Amygdala (tissue), 56 donors: ENCODE results near the gene RFX8.
"Not testable (repeated sequence)": the region's sequence is repeated elsewhere in the genome, so short reads cannot be mapped to it uniquely, and the experiment has no call there.

Experiments used
- DNase-seq, 56 donors: peaks; one replicate each; lab custom pipeline; 2025; lab: John Stamatoyannopoulos, UW

Gene RFX8

DNA sequence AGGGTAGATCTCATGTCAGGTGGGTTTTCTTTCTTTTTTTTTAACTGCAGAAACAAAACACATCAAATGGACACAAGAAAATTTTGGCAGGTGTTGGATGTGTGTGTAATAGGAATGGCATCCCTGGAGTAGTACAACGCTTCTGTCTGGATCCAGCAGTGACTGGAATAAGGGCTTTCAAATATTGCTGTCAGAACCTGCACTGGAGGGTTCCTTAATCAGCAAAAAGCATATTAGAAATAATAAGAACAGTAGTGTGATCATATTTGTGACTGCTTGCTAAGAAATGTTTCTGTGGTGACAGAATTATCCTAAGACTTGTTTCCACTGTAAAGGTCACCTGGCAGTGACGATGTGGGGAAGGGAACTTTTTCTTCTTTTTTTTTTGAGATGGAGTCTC, 118.4 kb downstream of the RFX8 start:
- DNase-seq = no peak

DNA sequence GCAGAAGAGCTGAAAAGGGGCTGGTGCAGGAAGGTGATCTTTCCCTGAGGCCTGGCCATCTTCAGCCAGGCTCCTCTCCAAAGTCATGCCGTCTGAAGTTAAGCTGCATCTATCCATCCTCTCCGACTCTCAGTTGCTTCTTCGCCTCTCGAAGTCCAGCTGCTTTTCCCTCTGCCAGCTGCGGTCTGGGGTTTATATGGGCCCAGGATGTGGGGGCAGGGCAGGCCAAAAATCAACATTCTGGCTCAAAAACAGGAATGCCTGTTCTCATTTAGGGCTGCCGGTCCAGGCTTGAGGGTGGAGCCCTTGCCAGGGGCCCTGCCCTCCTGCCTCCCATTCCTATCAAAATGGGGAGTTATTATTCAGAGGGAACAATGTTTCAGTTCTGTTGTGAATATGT, 118.9 kb downstream of the RFX8 start:
- no peak for DNase-seq

DNA sequence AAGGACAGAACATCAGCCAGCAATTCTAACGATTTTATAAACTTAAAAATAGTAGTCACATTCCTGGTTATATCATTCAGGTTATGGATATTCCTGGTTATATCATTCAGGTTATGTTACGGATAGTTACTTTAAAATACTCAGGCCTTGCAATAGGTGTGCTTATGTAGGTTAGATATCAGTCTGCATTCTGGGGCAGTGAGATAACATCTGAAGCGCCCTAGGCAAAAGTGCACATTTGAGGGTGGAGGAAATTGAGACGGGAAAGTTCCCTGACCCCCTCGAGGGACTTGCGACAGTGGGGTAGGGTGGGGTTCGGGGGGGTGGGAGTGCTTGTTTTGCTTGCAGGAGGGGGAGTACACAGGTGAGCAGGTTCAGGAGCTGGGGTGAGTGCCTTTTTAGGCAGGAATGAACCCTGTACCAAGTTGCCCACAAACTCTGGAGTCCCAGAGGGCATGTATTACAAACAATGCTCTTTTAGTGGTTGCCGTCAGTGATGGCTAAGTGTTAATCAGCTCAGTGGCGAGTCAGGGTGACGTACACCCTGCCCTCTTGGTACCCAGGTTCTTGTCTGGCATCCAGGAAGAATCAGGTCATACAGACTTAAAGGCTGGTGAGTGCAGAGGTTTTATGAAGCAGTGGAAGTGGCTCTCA, 119.4 kb downstream of the RFX8 start:
- DNase-seq = no peak

DNA sequence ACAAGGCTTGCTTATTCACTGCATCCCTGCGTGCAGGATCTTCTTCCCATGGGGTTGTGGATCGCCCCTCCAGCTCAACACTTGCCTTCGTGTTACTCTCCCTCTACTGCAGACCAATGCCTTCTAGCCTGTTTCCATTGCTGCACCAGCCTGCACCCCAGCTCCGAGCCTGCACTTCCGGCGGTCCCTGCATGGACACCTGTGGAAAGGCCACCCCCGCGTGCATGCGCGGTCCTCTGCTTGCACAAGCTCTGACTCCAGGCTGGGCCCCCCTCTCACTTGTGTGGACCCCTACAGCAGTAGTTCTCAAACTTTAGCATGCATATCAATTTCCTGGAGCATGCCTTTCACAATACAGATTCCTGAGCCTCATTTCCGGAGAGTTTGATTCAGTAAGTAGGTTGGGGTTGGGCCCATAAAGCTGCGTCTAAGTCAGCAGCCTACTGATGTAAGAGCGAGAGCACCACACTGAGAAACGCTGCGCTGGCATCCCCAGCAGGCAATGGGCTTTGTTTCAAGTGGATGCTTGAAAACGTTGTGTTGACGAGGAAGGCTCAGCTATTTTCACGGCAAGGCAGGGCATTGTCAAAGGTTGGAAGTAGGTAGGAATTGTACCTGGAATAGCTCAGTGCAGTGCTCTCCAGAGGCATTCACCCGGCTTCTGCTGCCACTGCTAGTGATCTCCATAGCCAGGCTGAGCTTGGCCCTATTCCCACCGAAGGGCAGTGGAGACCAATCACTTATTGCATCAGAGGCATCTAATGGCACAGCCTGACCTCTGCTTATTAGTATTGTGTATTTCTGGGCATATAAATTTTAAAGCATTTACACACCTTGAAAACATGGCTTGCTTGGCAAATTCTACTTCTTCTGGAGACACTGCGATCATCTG, 120.2 kb downstream of the RFX8 start:
- no peak for DNase-seq

DNA sequence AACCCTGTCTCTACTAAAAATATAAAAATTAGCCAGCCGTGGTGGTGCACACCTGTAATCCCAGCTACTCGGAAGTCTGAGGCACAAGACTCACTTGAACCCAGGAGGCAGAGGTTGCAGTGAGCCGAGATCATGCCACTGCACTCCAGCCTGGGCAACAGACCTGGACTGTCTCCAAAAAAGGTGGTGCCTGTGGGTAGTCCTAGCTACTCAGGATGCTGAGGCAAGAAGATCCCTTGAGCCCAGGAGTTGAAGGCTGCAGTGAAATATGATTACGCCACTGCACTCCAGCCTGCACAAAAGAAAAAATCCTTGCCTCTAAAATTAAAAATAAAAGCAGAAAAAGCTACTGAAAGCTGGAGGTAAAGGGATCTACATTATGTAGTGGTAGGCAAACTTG, 122.3 kb downstream of the RFX8 start:
- DNase-seq = not testable (repeated sequence)

DNA sequence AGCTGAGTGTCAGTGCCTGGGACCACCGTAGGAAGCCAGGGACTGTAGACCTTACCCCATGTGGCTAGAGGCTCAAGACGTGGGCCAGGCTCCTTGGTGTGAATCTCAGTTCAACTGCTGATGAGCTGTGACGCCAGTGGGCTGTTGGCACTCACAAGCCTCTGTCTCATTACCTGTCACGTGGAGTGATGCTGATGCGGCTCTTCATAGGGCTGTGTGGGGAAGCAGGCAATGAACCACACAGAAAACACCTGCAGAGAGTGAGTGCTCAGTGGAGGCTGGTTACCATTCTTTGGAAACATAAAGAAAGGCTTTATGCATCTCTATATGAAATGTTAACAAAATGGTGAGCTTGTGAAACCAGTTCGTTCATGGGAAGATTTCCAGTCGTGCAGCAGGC, 123.7 kb downstream of the RFX8 start:
- DNase-seq = no peak

DNA sequence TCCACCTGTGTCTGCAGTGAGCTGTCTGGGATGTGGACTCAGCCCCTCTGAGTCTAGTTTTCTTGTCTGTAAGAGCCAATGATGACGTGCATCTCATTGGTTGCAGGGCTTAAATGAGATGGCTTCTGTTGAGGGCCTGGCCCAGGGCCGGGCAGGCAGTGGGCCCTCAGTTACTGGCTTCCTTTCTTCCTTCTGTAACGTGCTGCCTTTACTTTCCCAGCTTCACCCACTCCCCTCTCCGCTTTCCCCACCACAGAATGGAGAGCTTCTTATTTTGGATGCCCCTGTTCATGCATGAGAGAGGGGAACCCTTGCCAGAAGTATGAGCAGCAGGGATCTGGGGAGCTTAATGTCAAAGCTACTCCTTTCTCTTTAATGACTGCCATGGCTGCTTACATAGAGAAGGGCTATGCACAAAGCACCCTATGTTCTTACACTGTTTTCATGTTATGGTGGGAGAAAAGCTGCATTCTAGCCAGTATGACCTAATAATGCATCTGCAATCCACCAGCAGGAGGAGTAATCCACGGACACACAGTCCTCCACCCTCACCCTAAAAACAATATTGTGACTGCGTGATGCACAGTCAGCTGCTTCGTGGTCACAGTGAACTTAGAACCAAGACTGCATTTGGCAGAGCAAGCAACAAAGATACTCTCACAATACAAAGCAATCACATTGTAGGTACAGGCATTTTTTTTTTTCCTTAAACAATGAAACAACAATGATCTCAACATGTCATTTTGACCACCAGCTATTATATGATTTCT, 124.8 kb downstream of the RFX8 start:
- DNase-seq = peak in 24 of 56 donors; percentile 20 to 80 (median 44)

DNA sequence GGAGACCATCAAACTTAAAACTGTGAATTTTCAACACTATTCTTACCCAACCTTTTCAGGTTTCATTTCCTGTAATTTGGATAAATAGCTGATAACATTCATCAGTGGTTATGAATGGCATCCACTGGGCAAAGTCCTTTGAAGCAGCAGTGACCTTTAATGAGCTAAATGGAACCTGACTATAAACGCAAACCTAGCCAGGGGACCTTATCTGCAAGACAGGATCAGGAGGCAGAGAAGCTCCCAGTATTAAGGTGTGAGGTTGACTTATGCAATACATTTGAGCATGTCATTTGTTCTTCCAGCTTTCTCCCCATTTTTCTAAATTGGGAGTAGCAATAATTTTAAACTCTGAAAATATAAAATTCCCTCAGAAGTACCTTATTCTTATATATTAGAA, 126.0 kb downstream of the RFX8 start:
- no peak for DNase-seq
